ENCODE measurements around the gene AMZ1.
"Not testable (repeated sequence)": the region's sequence is repeated elsewhere in the genome, so short reads cannot be mapped to it uniquely, and the experiment has no call there.

The AMZ1 gene

DNA sequence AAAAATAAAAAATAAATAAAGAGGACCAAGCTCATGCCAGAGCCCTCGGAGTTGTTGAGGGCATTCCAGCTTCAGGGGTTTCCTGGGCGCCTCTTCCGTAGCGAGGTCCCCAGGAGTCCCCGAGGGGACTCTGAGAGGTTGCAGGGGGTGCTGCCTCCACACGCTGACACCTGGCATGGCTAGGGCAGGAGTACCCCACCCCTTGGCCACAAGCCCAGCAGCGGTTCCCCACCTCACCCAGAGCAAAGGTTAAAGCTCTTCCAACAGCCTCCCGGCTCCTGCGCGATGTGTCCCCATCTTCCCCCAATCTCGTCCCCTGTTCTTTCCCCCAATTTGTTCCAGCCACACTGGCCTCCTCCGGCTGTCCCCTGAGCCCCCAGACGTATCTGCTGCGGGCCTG, 4.5 kb downstream of the AMZ1 start:
- DNase-seq, result no peak

DNA sequence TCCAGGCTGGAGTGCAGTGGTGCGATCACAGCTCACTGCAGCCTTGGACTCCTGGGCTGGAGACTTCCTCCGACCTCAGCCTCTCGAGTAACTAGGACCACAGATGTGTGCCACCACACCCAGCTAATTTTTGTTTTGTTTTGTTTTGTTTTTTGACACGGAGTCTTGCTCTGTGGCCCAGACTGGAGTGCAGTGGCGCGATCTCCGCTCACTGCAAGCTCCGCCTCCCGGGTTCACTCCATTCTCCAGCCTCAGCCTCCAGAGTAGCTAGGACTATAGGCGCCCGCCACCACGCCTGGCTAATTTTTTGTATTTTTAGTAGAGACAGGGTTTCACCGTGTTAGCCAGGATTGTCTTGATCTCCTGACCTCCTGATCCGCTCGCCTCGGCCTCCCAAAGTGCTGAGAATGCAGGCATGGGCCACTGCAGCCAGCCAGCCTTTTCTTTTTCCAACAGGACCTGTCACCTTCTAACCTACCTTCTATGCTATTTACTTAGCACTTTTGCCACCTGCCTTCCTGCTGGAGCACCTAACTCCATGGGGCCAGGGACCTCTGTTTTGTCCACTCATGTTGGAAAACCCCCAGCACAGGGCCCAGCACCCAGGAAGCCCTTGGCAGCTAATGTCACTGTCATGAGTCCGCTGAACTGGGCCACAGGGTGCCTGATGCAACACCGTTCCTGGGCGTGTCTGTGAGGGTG, 5.6 kb downstream of the AMZ1 start:
- DNase-seq, result not testable (repeated sequence)

DNA sequence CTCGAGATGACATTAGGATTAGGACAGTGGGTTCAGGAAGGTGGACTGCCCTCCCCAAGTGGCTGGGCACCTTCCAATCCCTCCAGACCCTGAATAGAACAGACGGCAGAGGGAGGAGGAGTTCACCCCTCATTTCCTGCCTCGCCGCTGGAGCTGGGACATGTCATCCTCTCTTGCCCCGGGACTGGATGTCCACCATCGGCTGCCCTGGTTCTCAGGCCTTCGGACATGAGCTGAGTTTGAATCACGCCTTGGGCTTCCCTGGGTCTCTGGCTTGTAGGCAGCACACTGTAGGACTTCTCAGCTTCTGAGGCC, 6.1 kb downstream of the AMZ1 start:
- not testable (repeated sequence) for DNase-seq

- peak; percentile 95 for DNase-seq
Measured at GRCh38 chr7:2698581-2699288, 10.7 kb downstream of the AMZ1 start.

DNA sequence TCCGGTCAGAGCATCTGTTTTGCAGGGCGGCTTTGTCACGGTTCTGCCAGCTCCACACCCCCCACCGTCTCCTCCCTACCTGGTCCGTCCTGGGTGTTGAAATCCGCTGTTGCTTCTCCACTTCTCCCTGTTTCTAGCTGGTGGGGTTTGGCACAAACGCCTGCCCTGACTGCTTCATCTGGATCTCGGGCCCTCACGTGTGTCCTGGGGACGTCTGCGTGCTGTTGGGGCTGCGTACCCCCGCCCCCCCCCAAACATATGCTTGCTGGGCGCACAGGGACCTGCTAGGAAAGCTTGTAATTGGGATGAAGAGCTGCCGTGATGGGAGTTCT, 11.3 kb downstream of the AMZ1 start:
- DNase-seq, result no peak

DNA sequence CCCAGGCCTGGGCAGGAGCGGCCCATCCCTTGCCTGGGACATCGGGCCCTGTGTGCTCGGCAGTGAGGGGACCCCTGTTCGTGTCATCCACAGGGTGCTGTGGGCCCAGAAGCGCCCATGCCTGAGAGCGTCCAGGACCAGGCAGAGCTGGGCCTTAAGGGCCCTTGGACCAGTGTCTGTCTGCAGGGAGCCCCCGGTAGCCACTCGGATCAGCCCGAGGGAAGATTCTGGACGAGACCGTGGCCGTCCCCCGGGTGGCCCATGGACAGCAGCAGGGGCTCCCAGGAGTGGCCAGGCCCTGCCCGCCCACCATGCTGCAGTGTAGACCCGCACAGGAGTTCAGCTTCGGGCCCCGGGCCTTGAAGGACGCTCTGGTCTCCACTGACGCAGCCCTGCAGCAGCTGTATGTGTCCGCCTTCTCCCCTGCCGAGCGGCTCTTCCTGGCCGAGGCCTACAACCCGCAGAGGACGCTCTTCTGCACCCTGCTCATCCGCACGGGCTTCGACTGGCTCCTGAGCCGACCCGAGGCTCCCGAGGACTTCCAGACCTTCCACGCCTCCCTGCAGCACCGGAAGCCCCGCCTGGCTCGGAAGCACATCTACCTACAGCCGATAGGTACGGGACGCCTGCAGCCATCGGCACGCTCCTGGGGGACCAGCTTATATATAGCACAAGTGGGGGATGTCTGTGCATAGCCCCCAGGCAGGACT, 12.3 kb downstream of the AMZ1 start:
- no peak for DNase-seq

GRCh38 chr7:2701424-2701823, 13.4 kb downstream of the AMZ1 start:
- DNase-seq, result no peak

DNA sequence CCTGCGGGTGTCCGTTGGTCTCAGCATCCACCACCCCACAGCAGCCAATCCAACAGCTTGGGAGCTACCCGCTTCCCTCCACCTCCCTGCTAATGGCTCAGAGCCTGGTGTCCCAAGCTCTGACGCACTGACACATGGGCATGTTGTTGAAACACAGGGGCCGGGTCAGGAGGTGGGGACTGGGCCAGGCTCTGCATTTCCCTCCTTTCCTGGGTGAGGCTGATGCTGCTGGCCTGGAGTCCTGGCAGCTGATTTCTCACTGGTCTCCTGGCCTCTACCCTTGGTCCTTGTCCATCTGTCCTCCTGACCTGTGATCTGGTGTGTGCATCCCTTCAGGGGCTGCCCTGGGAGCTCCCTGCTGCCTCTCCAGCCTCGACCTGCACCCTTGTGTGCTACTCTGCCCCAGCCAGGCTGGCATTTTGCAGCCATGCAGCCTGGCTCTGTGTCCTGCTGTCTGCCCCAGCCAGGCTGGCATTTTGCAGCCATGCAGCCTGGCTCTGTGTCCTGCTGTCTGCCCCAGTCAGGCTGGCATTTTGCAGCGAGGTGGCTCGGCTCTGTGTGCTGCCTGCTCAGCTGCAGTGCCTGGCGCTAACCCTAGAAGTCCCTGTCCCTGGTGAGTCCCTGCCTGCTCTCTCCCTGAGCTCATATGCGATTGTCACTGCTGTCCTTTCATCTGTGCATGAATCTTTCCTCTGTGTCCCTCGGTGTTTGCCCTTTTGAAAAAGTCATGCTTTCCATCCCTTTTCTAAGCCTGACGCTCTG, 14.0 kb downstream of the AMZ1 start:
- no peak for DNase-seq

DNA sequence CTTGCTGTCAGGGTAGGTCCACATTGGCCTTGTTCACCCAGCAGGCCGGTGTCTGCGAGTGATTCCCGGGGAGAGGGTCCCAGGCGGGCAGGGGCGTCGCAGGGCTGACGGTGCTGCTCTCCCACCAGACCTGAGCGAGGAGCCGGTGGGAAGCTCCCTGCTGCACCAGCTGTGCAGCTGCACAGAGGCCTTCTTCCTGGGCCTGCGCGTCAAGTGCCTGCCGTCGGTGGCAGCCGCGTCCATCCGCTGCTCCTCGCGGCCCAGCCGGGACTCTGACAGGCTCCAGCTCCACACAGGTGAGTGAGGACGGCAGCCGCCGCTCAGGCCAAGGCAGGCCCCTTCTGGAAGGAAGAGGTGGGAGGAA, 14.6 kb downstream of the AMZ1 start:
- no peak for DNase-seq

GRCh38 chr7:2705371-2706096, 17.5 kb downstream of the AMZ1 start:
- no peak for DNase-seq

DNA sequence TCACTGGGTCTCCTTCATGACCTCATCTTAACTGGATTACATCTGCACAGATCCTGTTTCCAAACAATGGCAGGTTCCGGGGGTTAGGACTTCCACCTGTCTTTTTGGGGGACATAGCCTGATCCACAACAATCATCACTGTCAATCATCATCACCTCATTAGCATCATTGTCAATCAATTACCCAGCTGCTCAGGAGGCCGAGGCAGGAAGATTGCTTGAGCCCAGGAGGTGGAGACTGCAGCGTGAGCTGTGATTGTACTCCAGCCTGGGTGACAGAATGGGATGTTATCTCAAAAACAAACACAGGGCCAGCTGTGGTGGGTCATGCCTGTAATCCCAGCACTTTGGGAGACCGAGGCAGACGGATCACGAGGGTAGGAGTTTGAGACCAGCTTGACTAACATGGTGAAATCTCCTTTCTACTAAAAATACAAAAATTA, 18.7 kb downstream of the AMZ1 start:
- no peak for DNase-seq

GRCh38 chr7:2707481-2707880, 19.5 kb downstream of the AMZ1 start:
- no peak for DNase-seq

- DNase-seq, result no peak
Measured at GRCh38 chr7:2708041-2708440, 20.0 kb downstream of the AMZ1 start.

DNA sequence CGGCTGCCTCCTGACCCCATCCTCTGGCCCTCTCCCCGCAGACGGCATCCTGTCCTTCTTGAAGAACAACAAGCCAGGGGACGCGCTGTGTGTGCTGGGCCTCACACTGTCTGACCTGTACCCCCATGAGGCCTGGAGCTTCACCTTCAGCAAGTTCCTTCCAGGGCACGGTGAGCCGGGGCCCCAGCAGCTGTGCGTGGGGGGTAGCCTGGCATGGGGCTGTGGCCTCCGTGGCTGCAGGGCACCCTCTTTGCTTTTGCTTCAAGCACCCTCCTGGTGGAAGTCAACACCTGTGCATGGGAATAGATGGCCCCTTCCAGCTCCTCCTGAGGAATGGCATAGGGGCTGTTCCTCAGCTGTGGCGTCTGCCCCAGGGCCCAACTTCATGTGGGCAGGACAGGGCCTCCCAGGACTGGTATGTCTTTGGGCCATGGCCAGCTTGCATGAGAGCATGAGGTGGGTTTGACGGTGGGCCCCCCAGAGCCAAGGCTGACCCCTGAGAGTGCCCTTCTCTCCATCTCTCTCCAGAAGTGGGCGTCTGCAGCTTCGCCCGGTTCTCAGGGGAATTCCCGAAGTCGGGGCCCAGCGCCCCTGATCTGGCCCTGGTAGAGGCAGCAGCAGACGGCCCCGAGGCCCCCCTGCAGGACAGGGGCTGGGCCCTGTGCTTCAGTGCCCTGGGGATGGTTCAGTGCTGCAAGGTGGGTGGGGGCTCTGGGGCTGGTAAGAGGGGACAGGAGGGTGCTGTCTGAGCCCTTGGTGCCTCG, 20.7 kb downstream of the AMZ1 start:
- no peak for DNase-seq

GRCh38 chr7:2709553-2710285, 21.7 kb downstream of the AMZ1 start:
- DNase-seq, result peak; percentile 90

DNA sequence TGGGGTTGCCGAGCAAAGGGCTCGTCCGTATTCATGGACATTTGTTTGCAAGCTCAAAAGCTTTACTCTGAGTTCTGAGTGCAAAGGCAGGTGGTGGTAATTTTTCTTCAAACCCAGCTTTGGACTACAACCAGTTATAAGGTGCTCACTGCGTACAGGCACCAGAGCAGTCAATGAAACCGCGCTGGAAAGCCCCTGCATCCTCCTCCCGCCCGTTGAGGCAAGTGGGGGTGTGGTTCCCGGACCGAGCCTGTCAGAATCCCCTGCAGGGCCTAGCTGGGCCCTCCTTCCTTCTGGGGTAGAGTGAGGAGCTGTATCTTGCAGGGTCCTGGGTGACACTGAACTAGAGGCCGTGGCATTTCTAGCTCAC, 22.3 kb downstream of the AMZ1 start:
- DNase-seq, result peak; percentile 77

DNA sequence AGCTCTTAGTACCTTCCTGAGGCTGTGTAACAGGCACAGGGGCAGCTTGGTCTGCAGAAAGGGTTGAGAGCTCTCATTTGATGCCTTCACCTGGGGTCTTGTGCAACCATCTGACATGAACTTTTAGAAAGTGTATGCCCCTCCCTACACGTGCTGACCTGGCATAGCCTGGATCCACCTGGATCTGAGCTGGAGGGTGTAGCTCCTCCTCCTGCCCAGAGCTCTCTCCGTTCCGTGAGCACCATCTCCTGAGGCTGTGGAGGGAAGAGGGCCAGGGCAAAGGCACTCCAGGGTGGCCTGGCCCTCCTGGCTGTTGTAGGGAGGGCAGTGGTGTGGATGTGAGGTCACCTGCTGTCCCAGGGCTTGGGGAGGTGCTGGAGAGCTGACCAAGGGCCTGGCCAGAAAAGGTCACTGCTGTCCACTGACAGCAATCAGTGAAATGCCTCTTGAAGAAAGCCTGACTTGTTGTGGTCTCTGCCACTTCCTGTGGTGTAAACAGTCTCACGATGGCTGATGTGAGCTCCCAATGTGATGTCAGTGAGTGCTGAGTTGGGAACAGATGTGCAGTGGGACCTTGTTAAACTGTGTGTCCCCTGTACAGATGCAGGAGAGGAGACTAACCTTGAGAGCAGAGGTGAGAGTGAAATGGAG, 23.0 kb downstream of the AMZ1 start:
- peak; percentile 72 for DNase-seq

- DNase-seq, result no peak
Measured at GRCh38 chr7:2711895-2712675, 24.1 kb downstream of the AMZ1 start.

DNA sequence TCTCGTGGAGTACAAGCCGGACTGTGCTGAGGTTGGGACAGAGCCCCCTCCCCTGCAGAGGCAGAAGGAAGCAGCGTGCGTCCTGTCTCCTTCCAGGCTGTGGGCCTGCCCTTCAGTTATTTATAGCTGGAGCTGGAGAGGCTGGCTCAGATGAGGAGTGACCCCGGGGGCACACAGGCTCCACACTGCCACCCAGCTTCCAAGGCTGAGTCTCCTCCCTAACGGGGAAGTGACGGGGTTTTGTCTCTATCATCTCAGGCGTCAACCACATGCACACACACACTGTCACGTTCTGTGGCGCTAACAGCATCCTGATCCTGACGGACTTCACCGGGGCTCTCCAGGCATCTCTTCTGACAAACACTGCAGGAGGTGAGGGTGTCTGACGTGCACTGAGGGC, 25.4 kb downstream of the AMZ1 start:
- no peak for DNase-seq

DNA sequence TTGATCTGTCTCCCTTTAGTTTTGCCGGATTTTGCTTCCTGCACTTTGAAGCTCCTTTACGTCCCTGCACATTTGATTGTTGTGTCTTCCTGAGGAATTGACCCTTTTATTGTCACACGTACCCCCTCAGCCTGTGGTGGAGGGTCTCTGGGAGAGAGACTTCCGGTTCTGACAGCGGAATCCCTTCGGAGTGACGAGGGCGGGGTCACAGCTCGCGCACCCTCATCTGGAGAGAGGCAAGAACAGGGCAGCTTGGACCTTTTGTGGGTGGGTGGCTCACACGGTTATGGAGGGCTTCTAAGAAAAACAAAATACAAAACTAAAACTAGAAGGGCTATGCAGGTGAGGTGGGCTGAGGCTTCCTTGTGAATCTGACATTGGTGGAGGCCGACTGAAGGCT, 26.0 kb downstream of the AMZ1 start:
- no peak for DNase-seq

Data from activated CD4-positive, alpha-beta T cell treated with anti-CD3 and anti-CD28 coated beads, Interleukin-2, Interleukin-6, amounts not matched to agents 100 ng/mL and 50 ng/mL, durations not matched to agents 16 hours and 8 hours (primary cell).